ENCODE results near the gene SERPINA6. TPM values are rescaled to one million over a fixed set of nuclear protein-coding genes. Genes with fewer than 3 reads are reported as not detected.

The SERPINA6 gene
- total RNA-seq, 6 experiments from 2014 or later: not detected

DNA sequence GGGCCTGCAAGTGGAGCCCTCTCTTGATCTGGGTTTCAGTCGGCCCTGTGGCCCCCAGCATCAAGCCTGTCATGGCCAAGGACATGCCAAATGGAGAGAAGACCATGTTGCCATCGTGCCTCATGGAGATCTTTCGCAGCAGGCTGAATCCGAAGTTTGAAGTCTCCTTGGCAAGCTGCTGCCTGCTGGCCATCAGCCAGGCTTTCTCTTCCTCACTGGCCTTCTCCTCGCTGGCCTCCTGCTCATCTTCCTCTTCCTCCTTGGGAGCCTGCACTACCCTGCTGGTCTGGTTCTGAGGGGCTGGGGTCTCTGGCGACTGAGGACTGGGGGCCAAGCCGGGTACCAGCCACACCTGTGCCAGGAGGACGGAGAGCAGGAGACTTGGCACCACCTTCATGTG is 32.9 kb downstream of the SERPINA6 start:
- TF ChIP-seq, protein P1, sequence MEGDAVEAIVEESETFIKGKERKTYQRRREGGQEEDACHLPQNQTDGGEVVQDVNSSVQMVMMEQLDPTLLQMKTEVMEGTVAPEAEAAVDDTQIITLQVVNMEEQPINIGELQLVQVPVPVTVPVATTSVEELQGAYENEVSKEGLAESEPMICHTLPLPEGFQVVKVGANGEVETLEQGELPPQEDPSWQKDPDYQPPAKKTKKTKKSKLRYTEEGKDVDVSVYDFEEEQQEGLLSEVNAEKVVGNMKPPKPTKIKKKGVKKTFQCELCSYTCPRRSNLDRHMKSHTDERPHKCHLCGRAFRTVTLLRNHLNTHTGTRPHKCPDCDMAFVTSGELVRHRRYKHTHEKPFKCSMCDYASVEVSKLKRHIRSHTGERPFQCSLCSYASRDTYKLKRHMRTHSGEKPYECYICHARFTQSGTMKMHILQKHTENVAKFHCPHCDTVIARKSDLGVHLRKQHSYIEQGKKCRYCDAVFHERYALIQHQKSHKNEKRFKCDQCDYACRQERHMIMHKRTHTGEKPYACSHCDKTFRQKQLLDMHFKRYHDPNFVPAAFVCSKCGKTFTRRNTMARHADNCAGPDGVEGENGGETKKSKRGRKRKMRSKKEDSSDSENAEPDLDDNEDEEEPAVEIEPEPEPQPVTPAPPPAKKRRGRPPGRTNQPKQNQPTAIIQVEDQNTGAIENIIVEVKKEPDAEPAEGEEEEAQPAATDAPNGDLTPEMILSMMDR (IDR thresholded peaks at IDR 0.05): no peak
- H3K27me3 Mint-ChIP-seq (ENCODE audit: insufficient read depth): peaks cover 6% of the 10 kb centered on the region

DNA sequence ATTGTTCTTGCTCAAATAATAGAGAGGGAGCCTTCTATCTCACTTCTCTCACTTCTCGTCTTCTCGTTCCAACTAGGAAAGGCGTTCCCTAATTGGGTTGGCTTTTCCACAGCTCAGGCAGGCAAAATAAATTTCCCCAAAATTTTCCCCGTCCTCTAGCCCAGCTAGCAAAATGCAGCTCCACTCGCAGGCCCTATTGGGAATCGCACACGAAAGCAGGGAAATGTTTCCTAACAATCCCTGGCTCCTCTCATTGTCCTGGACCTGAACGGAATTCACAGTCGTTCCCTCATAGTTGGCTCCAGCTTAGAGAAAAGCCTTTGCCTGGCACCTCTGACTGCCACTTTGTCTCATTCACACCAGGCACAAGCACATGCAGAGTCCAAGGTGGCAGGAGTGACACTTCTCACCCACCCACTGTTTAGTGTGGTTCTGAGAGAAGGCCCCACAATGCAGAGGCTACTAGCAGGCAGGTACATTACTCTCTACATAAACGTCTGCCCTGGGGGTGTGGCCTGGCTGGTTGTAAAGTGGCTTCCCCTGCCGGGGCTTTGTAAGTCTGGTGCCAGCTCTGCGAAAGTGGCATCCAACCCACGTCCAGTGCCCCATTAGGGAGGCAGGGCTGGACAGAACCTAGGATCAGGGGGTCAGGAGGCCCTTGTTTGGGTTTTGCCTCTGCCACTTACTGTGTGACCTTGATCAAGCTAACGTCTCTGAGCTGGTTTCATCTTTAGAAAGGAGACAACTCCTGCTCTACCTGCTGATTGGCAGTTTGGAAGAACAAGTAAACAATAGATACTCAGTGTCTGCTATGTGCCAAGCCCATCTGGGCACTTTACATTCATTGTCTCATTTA is 34.3 kb downstream of the SERPINA6 start:
- Mint-ChIP-seq H3K4me3 (no peak overlapping the region), H3K9me3 (peaks cover 57% of the 10 kb centered on the region), H3K27ac (no peak overlapping the region), H3K27me3 (ENCODE audit: insufficient read depth) (peaks cover 6% of the 10 kb centered on the region), H3K36me3 (ENCODE audit: low read depth) (no peaks in the 10 kb centered on the region), H3K4me1 (ENCODE audit: low read depth) (no peaks in the 10 kb centered on the region)
- no peak for DNase-seq
- TF ChIP-seq, protein P1 (IDR thresholded peaks at IDR 0.05): no peak

More for the DNA sequence above, 32.9 kb downstream of the SERPINA6 start:
- no peak overlapping the region for H3K4me3 Mint-ChIP-seq
- H3K36me3 Mint-ChIP-seq (ENCODE audit: low read depth): no peaks in the 10 kb centered on the region
- H3K27ac Mint-ChIP-seq: no peak overlapping the region
- no peaks in the 10 kb centered on the region for H3K4me1 Mint-ChIP-seq (ENCODE audit: low read depth)
- H3K9me3 Mint-ChIP-seq: peaks cover 57% of the 10 kb centered on the region
- DNase-seq: no peak

DNA sequence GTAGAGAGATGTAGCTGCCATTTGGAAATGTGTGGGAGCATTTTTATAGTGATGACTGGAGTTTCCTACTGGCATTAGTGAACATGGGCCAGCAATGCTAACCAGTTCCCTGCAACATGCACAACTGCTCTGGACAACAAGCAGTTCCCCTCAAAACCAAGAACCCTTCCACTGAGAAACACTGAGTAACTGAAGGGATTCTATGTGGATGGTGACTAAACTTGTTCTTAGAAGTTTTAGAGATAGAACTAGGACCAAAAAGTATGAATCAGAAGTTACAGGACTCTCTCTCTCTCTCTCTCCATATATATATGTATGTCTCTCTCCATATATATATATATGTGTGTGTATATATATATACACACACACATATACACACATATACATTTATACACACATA is 38.0 kb downstream of the SERPINA6 start:
- TF ChIP-seq, protein P1 (IDR thresholded peaks at IDR 0.05): no peak
- Mint-ChIP-seq H3K9me3 (peaks cover 29% of the 10 kb centered on the region), H3K4me3 (no peak overlapping the region), H3K27ac (no peak overlapping the region), H3K4me1 (ENCODE audit: low read depth) (no peaks in the 10 kb centered on the region), H3K36me3 (ENCODE audit: low read depth) (no peaks in the 10 kb centered on the region), H3K27me3 (ENCODE audit: insufficient read depth) (peaks cover 4% of the 10 kb centered on the region)
- no peak for DNase-seq

DNA sequence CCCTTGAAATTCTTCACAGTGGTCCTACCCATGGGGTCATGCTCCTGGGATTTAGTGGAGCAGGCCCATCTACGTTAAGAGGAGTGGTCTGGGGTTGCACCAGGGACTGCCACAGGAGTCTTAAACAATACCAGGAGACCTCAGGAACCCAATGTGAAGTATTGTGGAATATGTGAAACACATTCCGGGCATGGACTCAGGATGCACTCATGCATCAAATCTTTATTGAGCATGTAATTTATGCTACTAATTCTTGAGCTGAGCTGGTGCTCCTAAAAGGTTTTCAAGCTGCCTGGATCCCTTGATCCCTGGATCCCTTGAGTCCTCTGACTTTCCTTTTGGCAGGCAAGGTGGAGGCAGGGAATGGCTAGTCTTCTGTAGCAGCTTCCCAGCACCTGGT is 38.9 kb downstream of the SERPINA6 start:
- Mint-ChIP-seq H3K36me3 (ENCODE audit: low read depth) (no peaks in the 10 kb centered on the region), H3K9me3 (peaks cover 21% of the 10 kb centered on the region), H3K27ac (no peak overlapping the region), H3K27me3 (ENCODE audit: insufficient read depth) (peaks cover 2% of the 10 kb centered on the region; the same call in 1 of the 2 replicates), H3K4me1 (ENCODE audit: low read depth) (no peaks in the 10 kb centered on the region), H3K4me3 (no peak overlapping the region)
- TF ChIP-seq, protein P1 (IDR thresholded peaks at IDR 0.05): no peak
- no peak for DNase-seq

DNA sequence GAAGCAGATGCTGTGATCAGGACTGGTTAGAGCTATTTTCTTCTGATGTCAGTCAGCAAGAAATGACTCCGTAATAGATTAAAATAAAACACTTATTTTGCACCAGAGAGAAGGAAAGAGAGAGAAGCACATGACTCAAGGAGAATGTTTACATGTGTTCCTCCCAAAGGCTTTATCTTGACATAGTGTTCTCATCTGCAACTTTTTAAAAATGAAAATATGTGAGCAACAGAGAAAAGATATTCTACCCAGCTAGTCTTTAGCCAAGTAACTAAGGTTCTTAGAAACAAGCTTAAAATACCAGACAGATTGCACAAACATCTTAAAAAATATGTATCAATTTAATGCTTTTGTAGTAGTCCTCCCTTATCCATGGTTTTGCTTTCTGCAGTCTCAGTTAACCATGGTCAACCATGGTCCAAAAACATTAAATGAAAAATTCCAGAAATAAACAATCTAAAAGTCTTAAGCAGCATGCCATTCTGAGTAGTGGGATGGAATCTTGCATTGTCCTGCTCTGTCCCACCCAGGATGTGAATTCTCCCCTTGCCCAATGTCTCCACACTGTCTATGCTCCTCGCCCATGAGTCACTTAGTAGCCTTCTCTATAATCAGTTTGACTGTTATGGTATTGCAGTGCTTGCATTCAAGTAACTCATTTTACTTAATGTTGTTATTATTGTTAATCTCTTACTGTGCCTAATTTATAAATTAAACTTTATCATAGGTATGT is 40.0 kb downstream of the SERPINA6 start:
- Mint-ChIP-seq H3K9me3 (peaks cover 11% of the 10 kb centered on the region), H3K4me1 (ENCODE audit: low read depth) (no peaks in the 10 kb centered on the region), H3K27me3 (ENCODE audit: insufficient read depth) (peaks cover 2% of the 10 kb centered on the region; the same call in 1 of the 2 replicates), H3K36me3 (ENCODE audit: low read depth) (no peaks in the 10 kb centered on the region), H3K27ac (no peak overlapping the region), H3K4me3 (no peak overlapping the region)
- DNase-seq: no peak
- TF ChIP-seq, protein P1 (IDR thresholded peaks at IDR 0.05): no peak

Data from HFFc6 (cell line).